SU-DHL-6 (cell line): ENCODE data around the gene ABCD1.

ENCODE experiments used
- H2AFZ ChIP-seq: fragments of 200-600 bp; sonication (generic); 2 replicates; pipeline ENCODE4 v1.6.1; 2014; ENCODE audit warnings: low read depth, mild to moderate bottlenecking, moderate library complexity, mixed read lengths, antibody characterized with exemption, low read length; ENCODE audit not compliant: severe bottlenecking
- H3F3A ChIP-seq: fragments of 200-600 bp; shearing (Covaris generic); 2 replicates; pipeline ENCODE4 v1.6.0; 2016; ENCODE audit warnings: antibody characterized with exemption, mild to moderate bottlenecking; ENCODE audit not compliant: insufficient read depth
- H3K27ac ChIP-seq: fragments of 200-600 bp; sonication (generic); 2 replicates; pipeline ENCODE4 v1.5.1; 2016; ENCODE audit warnings: low read depth, mild to moderate bottlenecking, low read length, moderate library complexity, mixed read lengths
- H3K27me3 ChIP-seq: fragments of 200-600 bp; sonication (generic), shearing (Covaris generic); 2 replicates; pipeline ENCODE4 v1.6.0; 2014; ENCODE audit warnings: mild to moderate bottlenecking, low read length
- H3K36me3 ChIP-seq: fragments of 200-600 bp; sonication (generic); 2 replicates; pipeline ENCODE4 v1.6.1; 2014; ENCODE audit warnings: mild to moderate bottlenecking, low read length, mixed read lengths
- H3K4me2 ChIP-seq: fragments of 300-600, 200-600 bp; shearing (Covaris generic), sonication (generic); 2 replicates; pipeline ENCODE4 v1.6.0; 2014; ENCODE audit warnings: low read length, low read depth, mild to moderate bottlenecking; ENCODE audit not compliant: poor library complexity, severe bottlenecking
- H3K4me3 ChIP-seq: fragments of 200-600 bp; sonication (generic); 2 replicates; pipeline ENCODE4 v1.5.1; 2014; ENCODE audit warnings: antibody characterized with exemption, low read length, mild to moderate bottlenecking, mixed read lengths; ENCODE audit not compliant: insufficient read depth, poor library complexity, severe bottlenecking
- H3K79me2 ChIP-seq: fragments of 200-600 bp; sonication (generic); 2 replicates; pipeline ENCODE4 v1.6.1; 2014; ENCODE audit warnings: mild to moderate bottlenecking, low read length, moderate library complexity; ENCODE audit not compliant: insufficient read depth
- H3K9ac ChIP-seq: fragments of 200-600 bp; sonication (generic); 2 replicates; pipeline ENCODE4 v1.7.0; 2014; ENCODE audit warnings: mild to moderate bottlenecking, low read length
- H3K9me2 ChIP-seq: fragments of 200-600 bp; sonication (generic); replicated peaks from 2 replicates; pipeline ENCODE4 v1.6.1; 2014; ENCODE audit warnings: low read length; ENCODE audit not compliant: insufficient read depth
- H3K9me3 ChIP-seq: fragments of 200-600 bp; sonication (generic); 2 replicates; pipeline ENCODE4 v1.6.1; 2014; ENCODE audit warnings: low read length, mixed read lengths; ENCODE audit not compliant: insufficient read depth
- H4K20me1 ChIP-seq: fragments of 200-600 bp; sonication (generic); 2 replicates; pipeline ENCODE4 v1.6.1; 2014; ENCODE audit warnings: low read depth, mild to moderate bottlenecking, antibody characterized with exemption, low read length, moderate library complexity, mixed read lengths
- CTCF ChIP-seq: fragments of 200-600 bp; sonication (generic); IDR thresholded peaks from one replicate; pipeline ENCODE4 v1.5.1; 2017; ENCODE audit warnings: antibody characterized with exemption, mild to moderate bottlenecking, low read length, moderate library complexity; ENCODE audit not compliant: insufficient read depth, poor library complexity, severe bottlenecking
- EZH2phosphoT487 ChIP-seq: fragments of 200-600 bp; sonication (generic), shearing (Covaris generic); conservative IDR thresholded peaks from 2 replicates; pipeline ENCODE4 v1.6.1; 2018; ENCODE audit warnings: mild to moderate bottlenecking, antibody characterized with exemption, low read length, moderate library complexity, mixed read lengths

Gene ABCD1

DNA sequence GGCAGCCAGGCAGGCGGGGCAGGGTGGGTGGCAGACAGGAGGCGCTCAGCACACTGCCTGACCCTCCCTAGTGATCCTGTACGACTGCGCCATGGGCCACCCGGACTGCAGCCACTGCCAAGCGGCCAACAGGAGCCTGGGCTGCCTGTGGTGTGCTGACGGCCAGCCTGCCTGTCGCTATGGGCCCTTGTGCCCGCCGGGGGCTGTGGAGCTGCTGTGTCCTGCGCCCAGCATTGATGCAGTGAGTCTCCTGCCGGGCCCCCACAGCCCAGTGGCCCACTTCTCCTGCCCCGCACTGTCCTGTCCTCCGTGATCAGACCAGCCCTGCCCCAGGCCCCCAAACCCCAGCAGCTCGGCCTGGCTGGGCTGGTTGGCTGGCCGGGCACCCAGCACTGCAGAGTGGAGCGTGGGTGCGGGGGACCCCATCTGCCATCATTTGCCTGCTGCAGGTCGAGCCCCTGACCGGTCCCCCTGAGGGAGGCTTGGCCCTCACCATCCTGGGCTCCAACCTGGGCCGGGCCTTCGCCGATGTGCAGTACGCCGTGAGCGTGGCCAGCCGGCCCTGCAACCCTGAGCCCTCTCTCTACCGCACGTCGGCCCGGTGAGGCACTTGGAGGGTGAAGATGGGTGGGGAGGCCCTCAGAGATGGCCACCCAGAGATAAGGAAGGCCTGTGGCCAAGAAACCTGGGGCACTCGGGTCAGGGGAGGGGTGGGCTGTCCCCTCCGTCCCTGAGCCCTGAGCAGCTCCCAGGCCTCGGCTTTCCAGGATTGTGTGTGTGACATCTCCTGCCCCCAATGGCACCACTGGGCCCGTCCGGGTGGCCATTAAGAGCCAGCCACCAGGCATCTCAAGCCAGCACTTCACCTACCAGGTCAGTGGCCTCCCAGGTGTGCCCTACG is 47.0 kb downstream of the ABCD1 start:
- Histone ChIP-seq H3F3A (no peaks in the 10 kb centered on the region), H3K27me3 (no peaks in the 10 kb centered on the region), H3K4me3 (no peak overlapping the region), H3K79me2 (no peaks in the 10 kb centered on the region), H3K9me2 (no peaks in the 10 kb centered on the region), H3K27ac (no peak overlapping the region), H3K4me2 (no peak overlapping the region), H3K36me3 (no peaks in the 10 kb centered on the region), H4K20me1 (no peaks in the 10 kb centered on the region), H3K9ac (no peak overlapping the region), H3K9me3 (no peaks in the 10 kb centered on the region), H2AFZ (no peak overlapping the region)
- TF ChIP-seq CTCF (no peak), EZH2phosphoT487 (no peak)

DNA sequence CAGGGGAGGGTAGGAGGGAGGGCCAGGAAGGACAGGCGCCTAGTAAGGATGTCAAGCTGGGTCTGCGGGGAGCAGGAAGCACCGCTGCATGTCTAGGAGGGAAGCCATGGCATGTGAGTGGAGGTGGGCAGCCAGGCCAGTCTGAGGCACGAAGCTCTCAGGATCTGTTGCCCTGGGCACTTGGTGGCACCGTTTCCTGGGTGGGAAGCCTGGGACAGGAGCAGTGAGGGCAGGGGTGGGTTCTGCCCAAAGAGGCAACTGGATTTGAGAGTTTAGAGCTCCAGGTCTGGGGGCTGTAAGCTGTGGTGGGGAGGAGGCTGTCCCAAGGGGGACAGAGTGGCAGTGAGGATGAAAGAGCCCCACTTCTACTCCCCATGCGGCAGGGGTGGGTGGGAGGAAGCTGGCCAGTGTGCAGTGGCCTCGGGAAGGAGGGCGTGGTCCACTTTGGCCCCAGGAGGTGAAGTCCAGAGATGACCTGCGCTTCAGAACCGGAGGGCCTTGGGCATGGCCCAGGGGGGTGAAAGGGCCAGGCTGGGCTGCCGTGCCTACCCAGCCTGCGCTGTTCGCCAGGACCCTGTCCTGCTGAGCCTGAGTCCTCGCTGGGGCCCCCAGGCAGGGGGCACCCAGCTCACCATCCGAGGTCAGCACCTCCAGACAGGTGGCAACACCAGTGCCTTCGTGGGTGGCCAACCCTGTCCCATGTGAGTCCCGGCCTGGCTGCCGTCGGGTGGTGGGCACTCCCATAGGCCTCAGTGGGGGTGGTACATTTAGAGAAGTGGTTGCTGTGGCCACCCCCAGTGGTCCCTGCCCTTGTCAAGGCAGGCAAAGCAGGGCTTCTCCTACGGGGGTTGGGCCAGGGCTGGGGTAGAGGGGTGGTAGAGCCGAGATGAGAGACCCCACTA is 47.9 kb downstream of the ABCD1 start:
- Histone ChIP-seq H3K27ac (no peak overlapping the region), H3K79me2 (no peaks in the 10 kb centered on the region), H3K9ac (no peak overlapping the region), H3F3A (no peaks in the 10 kb centered on the region), H3K4me2 (no peak overlapping the region), H3K9me2 (no peaks in the 10 kb centered on the region), H3K9me3 (no peaks in the 10 kb centered on the region), H2AFZ (no peak overlapping the region), H4K20me1 (no peaks in the 10 kb centered on the region), H3K4me3 (no peak overlapping the region), H3K36me3 (no peaks in the 10 kb centered on the region), H3K27me3 (no peaks in the 10 kb centered on the region)
- no peak for TF ChIP-seq EZH2phosphoT487
- TF ChIP-seq CTCF: no peak

DNA sequence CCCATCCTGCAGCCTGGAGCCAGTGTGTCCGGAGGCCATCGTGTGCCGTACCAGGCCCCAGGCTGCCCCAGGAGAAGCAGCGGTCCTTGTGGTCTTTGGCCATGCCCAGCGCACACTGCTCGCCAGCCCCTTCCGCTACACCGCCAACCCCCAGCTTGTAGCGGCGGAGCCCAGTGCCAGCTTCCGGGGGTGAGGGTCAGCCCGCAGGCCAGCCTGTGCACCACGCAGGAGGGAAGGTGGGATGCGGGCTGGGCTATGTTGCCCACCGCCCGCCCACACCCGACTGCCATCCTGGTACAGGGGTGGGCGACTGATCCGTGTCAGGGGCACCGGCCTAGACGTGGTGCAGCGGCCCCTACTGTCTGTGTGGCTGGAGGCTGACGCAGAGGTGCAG is 48.6 kb downstream of the ABCD1 start:
- Histone ChIP-seq H4K20me1 (no peaks in the 10 kb centered on the region), H2AFZ (no peak overlapping the region), H3K4me3 (no peak overlapping the region), H3F3A (no peaks in the 10 kb centered on the region), H3K36me3 (no peaks in the 10 kb centered on the region), H3K9ac (no peak overlapping the region), H3K9me2 (no peaks in the 10 kb centered on the region), H3K79me2 (no peaks in the 10 kb centered on the region), H3K27me3 (no peaks in the 10 kb centered on the region), H3K9me3 (no peaks in the 10 kb centered on the region), H3K27ac (no peak overlapping the region), H3K4me2 (no peak overlapping the region)
- TF ChIP-seq EZH2phosphoT487: no peak
- TF ChIP-seq CTCF: no peak
